PC-9 (cell line): ENCODE data around the gene SIK1. TPM values are rescaled to one million over a fixed set of nuclear protein-coding genes. Genes with fewer than 3 reads are reported as not detected.

ENCODE experiments used
- BruUV-seq: library from RNA; stranded (reverse); fragments of 400-500 nt; replicated peaks from 2 replicates; lab custom pipeline; 2021; lab: Mats Ljungman, UMichigan
- CTCF ChIA-PET: fragments of 300-600 bp; sonication (Branson Sonifier 250); formaldehyde crosslinking; loops from one replicate; lab custom pipeline; 2022; ENCODE audit warnings: antibody characterized with exemption; lab: Charles Lee
- POLR2A ChIA-PET: fragments of 300-600 bp; sonication (Branson Sonifier 250); formaldehyde crosslinking; loops from one replicate; lab custom pipeline; 2022; ENCODE audit warnings: antibody characterized with exemption; ENCODE audit not compliant: unreplicated experiment; lab: Charles Lee
- DNase-seq, 2 experiments: peaks; one replicate each; pipeline versions ENCODE4 v3.0.0 to v3.0.0-alpha.2; 2015 to 2022; ENCODE audit warnings: mixed read lengths in 1 of 2
- H2AFZ ChIP-seq: fragments of 200-600 bp; sonication (generic); 2 replicates; pipeline ENCODE4 v1.8.1; 2017; ENCODE audit warnings: antibody characterized with exemption
- H3F3A ChIP-seq: fragments of 200-600 bp; sonication (generic); 2 replicates; pipeline ENCODE4 v1.8.1; 2017; ENCODE audit warnings: antibody characterized with exemption, mild to moderate bottlenecking, low read depth; ENCODE audit not compliant: insufficient read depth
- H3K27ac ChIP-seq: fragments of 200-600 bp; sonication (generic); 2 replicates; pipeline ENCODE4 v1.6.1; 2016; ENCODE audit warnings: mixed run types
- H3K27me3 ChIP-seq: fragments of 200-600 bp; sonication (generic); 2 replicates; pipeline ENCODE4 v1.6.1; 2016; ENCODE audit warnings: low read depth, mixed run types; ENCODE audit not compliant: insufficient read depth
- H3K36me3 ChIP-seq: fragments of 200-600 bp; sonication (generic); 2 replicates; pipeline ENCODE4 v1.6.1; 2016; ENCODE audit warnings: low read depth, mixed run types
- H3K4me1 ChIP-seq: fragments of 200-600 bp; sonication (generic); replicated peaks from 2 replicates; pipeline ENCODE4 v1.6.1; 2016; ENCODE audit warnings: mixed run types; ENCODE audit not compliant: insufficient read depth
- H3K4me2 ChIP-seq: fragments of 200-600 bp; sonication (generic); 2 replicates; pipeline ENCODE4 v1.6.1; 2017; ENCODE audit warnings: mixed run types
- H3K4me3 ChIP-seq: fragments of 200-600 bp; sonication (generic); 2 replicates; pipeline ENCODE4 v1.6.1; 2016; ENCODE audit warnings: mixed run types
- H3K79me2 ChIP-seq: fragments of 200-600 bp; sonication (generic); 2 replicates; pipeline ENCODE4 v1.6.1; 2017; ENCODE audit warnings: low read depth, mixed run types
- H3K9me2 ChIP-seq: fragments of 200-600 bp; sonication (generic); 2 replicates; pipeline ENCODE4 v1.8.1; 2017; ENCODE audit warnings: mild to moderate bottlenecking; ENCODE audit not compliant: insufficient read depth
- H3K9me3 ChIP-seq: fragments of 200-600 bp; sonication (generic); 2 replicates; pipeline ENCODE4 v1.8.1; 2016; ENCODE audit warnings: low read depth; ENCODE audit not compliant: insufficient read depth
- H4K20me1 ChIP-seq: fragments of 200-600 bp; sonication (generic); 2 replicates; pipeline ENCODE4 v1.8.1; 2017; ENCODE audit not compliant: insufficient read depth
- EZH2 ChIP-seq: fragments of 200-600 bp; sonication (generic); IDR thresholded peaks from 2 replicates; pipeline ENCODE4 v1.8.0; 2017; ENCODE audit warnings: antibody characterized with exemption, low read depth
- intact Hi-C: fragments of 100-400 bp; cut with micrococcal nuclease; formaldehyde crosslinking; loops from one replicate; pipeline ENCODE4 v1.10.0; 2022; ENCODE audit not compliant: unreplicated experiment
- total RNA-seq: library from RNA; stranded (reverse); gene quantifications from 2 replicates; pipeline ENCODE4 v1.2.3, GENCODE V29; 2021
- TF ChIP-seq, protein P1 (sequence below): fragments of 200-600 bp; sonication (generic); conservative IDR thresholded peaks from 2 replicates; pipeline ENCODE4 v1.6.1; 2017; ENCODE audit warnings: mixed run types, antibody characterized with exemption, mild to moderate bottlenecking, moderate library complexity

SIK1 gene
- total RNA-seq, 1 experiment from 2014 or later, result 28.5 TPM

DNA sequence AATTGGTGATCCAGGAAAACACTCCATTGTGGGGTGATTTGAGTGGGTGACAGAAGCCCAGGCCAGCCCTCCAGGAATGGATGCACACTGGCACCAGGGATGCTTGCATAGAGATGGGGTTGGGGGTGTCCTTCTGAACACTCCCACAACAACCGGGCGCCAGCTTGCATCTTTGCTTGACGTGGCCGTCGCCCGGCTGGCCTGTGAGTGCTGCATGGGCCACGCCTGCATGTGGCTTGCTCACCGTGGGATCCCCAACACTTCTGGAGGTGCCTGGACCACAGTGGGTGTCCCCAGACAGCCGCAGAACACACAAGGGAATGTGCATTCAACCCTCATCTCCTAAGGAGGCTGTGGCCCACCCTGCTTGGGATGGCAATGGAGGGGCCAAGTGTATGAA is 55.1 kb downstream of the SIK1 start:
- no peaks in the 10 kb centered on the region for H3K27me3 ChIP-seq
- H3F3A ChIP-seq, result no peaks in the 10 kb centered on the region
- H2AFZ ChIP-seq, result no peak overlapping the region
- no peaks in the 10 kb centered on the region for H3K9me2 ChIP-seq
- intact Hi-C loops, result no loop called here
- no peak overlapping the region for H3K27ac ChIP-seq
- DNase-seq, result no peak
- TF ChIP-seq, protein P1, sequence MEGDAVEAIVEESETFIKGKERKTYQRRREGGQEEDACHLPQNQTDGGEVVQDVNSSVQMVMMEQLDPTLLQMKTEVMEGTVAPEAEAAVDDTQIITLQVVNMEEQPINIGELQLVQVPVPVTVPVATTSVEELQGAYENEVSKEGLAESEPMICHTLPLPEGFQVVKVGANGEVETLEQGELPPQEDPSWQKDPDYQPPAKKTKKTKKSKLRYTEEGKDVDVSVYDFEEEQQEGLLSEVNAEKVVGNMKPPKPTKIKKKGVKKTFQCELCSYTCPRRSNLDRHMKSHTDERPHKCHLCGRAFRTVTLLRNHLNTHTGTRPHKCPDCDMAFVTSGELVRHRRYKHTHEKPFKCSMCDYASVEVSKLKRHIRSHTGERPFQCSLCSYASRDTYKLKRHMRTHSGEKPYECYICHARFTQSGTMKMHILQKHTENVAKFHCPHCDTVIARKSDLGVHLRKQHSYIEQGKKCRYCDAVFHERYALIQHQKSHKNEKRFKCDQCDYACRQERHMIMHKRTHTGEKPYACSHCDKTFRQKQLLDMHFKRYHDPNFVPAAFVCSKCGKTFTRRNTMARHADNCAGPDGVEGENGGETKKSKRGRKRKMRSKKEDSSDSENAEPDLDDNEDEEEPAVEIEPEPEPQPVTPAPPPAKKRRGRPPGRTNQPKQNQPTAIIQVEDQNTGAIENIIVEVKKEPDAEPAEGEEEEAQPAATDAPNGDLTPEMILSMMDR, result no peak
- no peak for TF ChIP-seq EZH2
- no peaks in the 10 kb centered on the region for H3K36me3 ChIP-seq
- H3K4me2 ChIP-seq, result no peak overlapping the region
- no peaks in the 10 kb centered on the region for H3K79me2 ChIP-seq
- no peaks in the 10 kb centered on the region for H4K20me1 ChIP-seq
- POLR2A ChIA-PET, result no interaction called here
- H3K4me3 ChIP-seq, result no peak overlapping the region
- CTCF ChIA-PET, result no interaction called here
- H3K9me3 ChIP-seq, result no peaks in the 10 kb centered on the region
- no TSS peak for BruUV-seq
- peaks cover 31% of the 10 kb centered on the region for H3K4me1 ChIP-seq

- no peak overlapping the region for H3K27ac ChIP-seq
Measured at GRCh38 chr21:43370888-43371570, 55.9 kb downstream of the SIK1 start.

GRCh38 chr21:43370091-43370658 is 56.8 kb downstream of the SIK1 start:
- Histone ChIP-seq H3K4me1 (peaks cover 19% of the 10 kb centered on the region), H3K79me2 (no peaks in the 10 kb centered on the region), H3K27ac (no peak overlapping the region), H4K20me1 (no peaks in the 10 kb centered on the region), H3K4me3 (no peak overlapping the region), H3K4me2 (no peak overlapping the region), H2AFZ (no peak overlapping the region), H3K9me2 (no peaks in the 10 kb centered on the region), H3K27me3 (no peaks in the 10 kb centered on the region), H3F3A (no peaks in the 10 kb centered on the region), H3K9me3 (no peaks in the 10 kb centered on the region), H3K36me3 (no peaks in the 10 kb centered on the region)
- ChIA-PET POLR2A (no interaction called here), CTCF (no interaction called here)
- no peak for DNase-seq
- TF ChIP-seq EZH2, result no peak
- no TSS peak for BruUV-seq
- intact Hi-C loops, result no loop called here

More at GRCh38 chr21:43370888-43371570, 55.9 kb downstream of the SIK1 start:
- ChIA-PET CTCF (no interaction called here), POLR2A (interaction anchor here (0.6 kb wide), 1 partner anchor 46 kb away, joined by 12 read pairs; no protein-coding TSS in a partner anchor)
- Histone ChIP-seq H3K36me3 (no peaks in the 10 kb centered on the region), H4K20me1 (no peaks in the 10 kb centered on the region), H3K4me1 (peaks cover 24% of the 10 kb centered on the region), H2AFZ (no peak overlapping the region), H3K9me2 (no peaks in the 10 kb centered on the region), H3K27me3 (no peaks in the 10 kb centered on the region), H3K4me2 (no peak overlapping the region), H3K4me3 (no peak overlapping the region), H3K79me2 (no peaks in the 10 kb centered on the region), H3K9me3 (no peaks in the 10 kb centered on the region), H3F3A (no peaks in the 10 kb centered on the region)
- intact Hi-C loops, result no loop called here
- TF ChIP-seq EZH2, result no peak
- TF ChIP-seq, protein P1, result no peak
- DNase-seq, result no peak
- no TSS peak for BruUV-seq
